ENCODE data around the gene GPD1L. TPM values are rescaled to one million over a fixed set of nuclear protein-coding genes. Genes with fewer than 3 reads are reported as not detected.

Gene GPD1L
- total RNA-seq, 1 donor from 2014 or later: 21.3 TPM

- no peak overlapping the region for H3K4me3 ChIP-seq (ENCODE audit: low read depth, low read length)
- DNase-seq (ENCODE audit: low read depth) (peak; percentile 78), FAIRE-seq (peak; percentile 55)
- no peaks in the 10 kb centered on the region for H3K27me3 ChIP-seq (ENCODE audit: control insufficient read depth, insufficient read depth, low read length)
- peak; percentile 65 for TF ChIP-seq CTCF (IDR thresholded peaks at IDR 0.05; ENCODE audit: insufficient read depth, low read length, severe bottlenecking)
- H3K36me3 ChIP-seq (ENCODE audit: control insufficient read depth, insufficient read depth, low read length): no peaks in the 10 kb centered on the region
Observed at GRCh38 chr3:32176989-32177701, 70.7 kb downstream of the GPD1L start.

GRCh38 chr3:32177702-32178198 is 71.3 kb downstream of the GPD1L start:
- TF ChIP-seq CTCF (IDR thresholded peaks at IDR 0.05; ENCODE audit: insufficient read depth, low read length, severe bottlenecking): peak; percentile 95

GRCh38 chr3:32180141-32180784 is 73.8 kb downstream of the GPD1L start:
- H3K27me3 ChIP-seq (ENCODE audit: control insufficient read depth, insufficient read depth, low read length): no peaks in the 10 kb centered on the region
- H3K36me3 ChIP-seq (ENCODE audit: control insufficient read depth, insufficient read depth, low read length): no peaks in the 10 kb centered on the region
- no peak overlapping the region for H3K4me3 ChIP-seq (ENCODE audit: low read depth, low read length)
- no peak for FAIRE-seq
- TF ChIP-seq CTCF (IDR thresholded peaks at IDR 0.05; ENCODE audit: insufficient read depth, low read length, severe bottlenecking): no peak
- no peak for DNase-seq (ENCODE audit: low read depth)

More at GRCh38 chr3:32177702-32178198, 71.3 kb downstream of the GPD1L start:
- H3K27me3 ChIP-seq (ENCODE audit: control insufficient read depth, insufficient read depth, low read length): no peaks in the 10 kb centered on the region
- FAIRE-seq (peak; percentile 55), DNase-seq (ENCODE audit: low read depth) (peak; percentile 83)
- H3K4me3 ChIP-seq (ENCODE audit: low read depth, low read length): no peak overlapping the region
- no peaks in the 10 kb centered on the region for H3K36me3 ChIP-seq (ENCODE audit: control insufficient read depth, insufficient read depth, low read length)

GRCh38 chr3:32181365-32181764 is 74.9 kb downstream of the GPD1L start:
- no peak for TF ChIP-seq CTCF (IDR thresholded peaks at IDR 0.05; ENCODE audit: insufficient read depth, low read length, severe bottlenecking)
- no peak for DNase-seq (ENCODE audit: low read depth)
- H3K4me3 ChIP-seq (ENCODE audit: low read depth, low read length): no peak overlapping the region
- no peaks in the 10 kb centered on the region for H3K27me3 ChIP-seq (ENCODE audit: control insufficient read depth, insufficient read depth, low read length)
- H3K36me3 ChIP-seq (ENCODE audit: control insufficient read depth, insufficient read depth, low read length): no peaks in the 10 kb centered on the region
- FAIRE-seq: no peak

- DNase-seq (ENCODE audit: low read depth): peak; percentile 66
- no peak for TF ChIP-seq CTCF (IDR thresholded peaks at IDR 0.05; ENCODE audit: insufficient read depth, low read length, severe bottlenecking)
- no peaks in the 10 kb centered on the region for H3K27me3 ChIP-seq (ENCODE audit: control insufficient read depth, insufficient read depth, low read length)
Observed at GRCh38 chr3:32181796-32182195, 75.4 kb downstream of the GPD1L start.

More at GRCh38 chr3:32181796-32182195, 75.4 kb downstream of the GPD1L start:
- no peak for FAIRE-seq
- Histone ChIP-seq H3K36me3 (ENCODE audit: control insufficient read depth, insufficient read depth, low read length) (no peaks in the 10 kb centered on the region), H3K4me3 (ENCODE audit: low read depth, low read length) (no peak overlapping the region)
